BE2C (cell line): ENCODE data around the gene ORC3.

Experiments used
- DNase-seq: peaks from one replicate; pipeline ENCODE4 v3.0.0-alpha.2; 2020
- H3K27me3 ChIP-seq: fragments of 250-450 bp; sonication (Bioruptor Pico); 2 replicates; pipeline ENCODE4 v1.5.1; 2020; ENCODE audit warnings: mild to moderate bottlenecking
- H3K36me3 ChIP-seq: fragments of 250-450 bp; sonication (Bioruptor Pico); 2 replicates; pipeline ENCODE4 v1.5.1; 2020; ENCODE audit warnings: mild to moderate bottlenecking
- H3K4me1 ChIP-seq: fragments of 250-450 bp; sonication (Bioruptor Pico); 2 replicates; pipeline ENCODE4 v1.5.1; 2020
- H3K4me3 ChIP-seq: 2 replicates; pipeline ENCODE4 v1.5.1; 2011; ENCODE audit warnings: low read depth, low read length
- H3K9me3 ChIP-seq: fragments of 250-450 bp; sonication (Bioruptor Pico); 2 replicates; pipeline ENCODE4 v1.5.1; 2020
- CTCF ChIP-seq: IDR thresholded peaks from 2 replicates; pipeline ENCODE4 v1.5.1; 2012; ENCODE audit warnings: mild to moderate bottlenecking, low read depth, low read length

The ORC3 gene

GRCh38 chr6:87544474-87544735 is 45.5 kb upstream of the ORC3 start:
- no peaks in the 10 kb centered on the region for H3K27me3 ChIP-seq
- DNase-seq = no peak
- no peak for TF ChIP-seq CTCF
- H3K36me3 ChIP-seq = peaks cover 10% of the 10 kb centered on the region
- H3K4me1 ChIP-seq = no peaks in the 10 kb centered on the region
- no peaks in the 10 kb centered on the region; the same call in 1 of the 2 replicates for H3K9me3 ChIP-seq
- H3K4me3 ChIP-seq = no peak overlapping the region

GRCh38 chr6:87551799-87552198 is 38.1 kb upstream of the ORC3 start:
- Histone ChIP-seq H3K4me3 (no peak overlapping the region), H3K9me3 (no peaks in the 10 kb centered on the region), H3K36me3 (peaks cover 19% of the 10 kb centered on the region), H3K27me3 (no peaks in the 10 kb centered on the region), H3K4me1 (no peaks in the 10 kb centered on the region)
- DNase-seq = no peak
- TF ChIP-seq CTCF = no peak

- no peak for TF ChIP-seq CTCF
- H3K27me3 ChIP-seq = no peaks in the 10 kb centered on the region
- H3K4me1 ChIP-seq = no peaks in the 10 kb centered on the region
- peaks cover 24% of the 10 kb centered on the region for H3K36me3 ChIP-seq
- H3K9me3 ChIP-seq = no peaks in the 10 kb centered on the region
- H3K4me3 ChIP-seq = no peak overlapping the region
- DNase-seq = no peak
These were observed 36.7 kb upstream of the ORC3 start for GRCh38 chr6:87553159-87553765.

GRCh38 chr6:87555506-87555905 is 34.4 kb upstream of the ORC3 start:
- Histone ChIP-seq H3K36me3 (peaks cover 24% of the 10 kb centered on the region), H3K27me3 (no peaks in the 10 kb centered on the region), H3K4me1 (no peaks in the 10 kb centered on the region), H3K9me3 (no peaks in the 10 kb centered on the region), H3K4me3 (no peak overlapping the region)
- DNase-seq = no peak
- TF ChIP-seq CTCF = no peak

DNA sequence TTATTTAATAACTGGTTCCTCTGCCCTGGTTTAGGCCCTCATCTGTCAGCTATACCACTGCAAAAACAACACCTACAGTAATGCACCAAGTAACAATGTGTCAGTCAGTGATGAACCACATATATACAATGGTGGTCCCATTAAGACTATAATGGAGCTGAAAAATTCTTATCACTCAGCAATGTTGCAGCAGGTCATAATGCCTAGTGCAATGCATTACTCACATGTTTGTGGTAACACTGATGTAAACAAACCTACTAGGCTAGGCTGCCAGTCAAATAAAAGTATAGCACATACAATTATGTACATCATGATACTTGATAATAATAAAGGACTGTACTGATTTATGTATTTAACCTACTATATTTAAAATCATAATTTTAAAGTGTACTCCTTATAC is 31.5 kb upstream of the ORC3 start:
- peaks cover 25% of the 10 kb centered on the region for H3K36me3 ChIP-seq
- H3K27me3 ChIP-seq = no peaks in the 10 kb centered on the region

GRCh38 chr6:87561017-87561416 is 28.9 kb upstream of the ORC3 start:
- H3K36me3 ChIP-seq = peaks cover 23% of the 10 kb centered on the region; the same call in 1 of the 2 replicates
- no peaks in the 10 kb centered on the region for H3K27me3 ChIP-seq
- no peak for TF ChIP-seq CTCF
- no peak for DNase-seq
- no peaks in the 10 kb centered on the region for H3K4me1 ChIP-seq
- no peak overlapping the region for H3K4me3 ChIP-seq
- H3K9me3 ChIP-seq = no peaks in the 10 kb centered on the region

More for the DNA sequence above, 31.5 kb upstream of the ORC3 start:
- H3K4me3 ChIP-seq = no peak overlapping the region
- no peaks in the 10 kb centered on the region for H3K4me1 ChIP-seq
- no peak for DNase-seq
- H3K9me3 ChIP-seq = no peaks in the 10 kb centered on the region
- TF ChIP-seq CTCF = no peak
